Non-pigmented ciliary epithelial cell (primary cell): ENCODE data around the gene INTS12.
"Not testable (repeated sequence)": the region's sequence is repeated elsewhere in the genome, so short reads cannot be mapped to it uniquely, and the experiment has no call there.

Source experiments
- DNase-seq: peaks from one replicate; pipeline ENCODE4 v3.0.0-alpha.2; 2010; ENCODE audit warnings: low read depth

INTS12 gene, protein sequence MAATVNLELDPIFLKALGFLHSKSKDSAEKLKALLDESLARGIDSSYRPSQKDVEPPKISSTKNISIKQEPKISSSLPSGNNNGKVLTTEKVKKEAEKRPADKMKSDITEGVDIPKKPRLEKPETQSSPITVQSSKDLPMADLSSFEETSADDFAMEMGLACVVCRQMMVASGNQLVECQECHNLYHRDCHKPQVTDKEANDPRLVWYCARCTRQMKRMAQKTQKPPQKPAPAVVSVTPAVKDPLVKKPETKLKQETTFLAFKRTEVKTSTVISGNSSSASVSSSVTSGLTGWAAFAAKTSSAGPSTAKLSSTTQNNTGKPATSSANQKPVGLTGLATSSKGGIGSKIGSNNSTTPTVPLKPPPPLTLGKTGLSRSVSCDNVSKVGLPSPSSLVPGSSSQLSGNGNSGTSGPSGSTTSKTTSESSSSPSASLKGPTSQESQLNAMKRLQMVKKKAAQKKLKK

DNA sequence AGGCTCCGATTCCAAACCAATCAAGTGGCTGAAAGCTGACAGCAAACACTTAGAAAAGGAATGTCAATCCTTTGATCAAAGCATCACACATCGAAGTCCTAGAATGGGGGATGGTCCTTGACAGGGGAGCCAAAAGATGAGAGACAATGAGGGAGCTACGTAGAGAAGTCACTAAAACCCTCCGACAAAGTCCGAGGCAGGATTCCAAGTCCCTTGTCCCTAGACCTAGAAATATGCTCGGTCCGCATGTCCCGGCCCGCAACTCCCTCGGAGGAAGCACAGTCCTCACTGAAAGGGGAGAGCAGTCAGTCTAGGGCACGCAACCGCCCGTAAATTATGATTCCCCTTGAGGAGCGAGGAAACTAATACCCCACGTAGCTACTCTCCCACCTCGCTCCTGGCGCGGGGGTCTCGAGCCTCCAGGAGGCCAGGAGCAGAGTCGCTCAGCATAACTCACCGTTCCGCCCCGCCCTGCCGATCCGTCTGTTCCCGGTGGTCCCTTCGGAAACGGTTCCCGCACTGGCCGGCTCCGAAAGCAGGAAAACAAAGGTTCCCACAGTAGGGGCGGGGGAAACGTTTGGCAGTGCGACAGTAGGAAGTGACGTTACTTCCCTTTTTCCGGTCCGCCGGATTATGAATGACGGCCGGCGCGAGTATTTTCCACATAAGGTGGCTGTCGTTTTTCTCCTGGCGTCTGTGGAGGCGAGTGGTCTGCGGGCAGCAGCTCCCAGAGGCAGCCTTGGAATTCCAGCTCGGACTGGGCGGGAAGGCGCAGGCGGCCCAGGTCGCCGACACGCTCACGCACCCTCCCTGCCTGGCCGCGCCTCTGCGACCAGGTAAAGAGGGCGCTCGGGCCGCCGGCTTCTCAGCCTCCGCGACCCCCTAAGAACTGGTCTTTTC lies at the start of gene INTS12, which contains the start of gene GSTCD:
INTS12 (minus strand) TSS at position 509 of the 900 bp plus-strand sequence. CDS start 8,684 bp downstream, outside the sequence.
GSTCD (plus strand) TSS at position 604 of the 900 bp plus-strand sequence. CDS start 8,830 bp downstream, outside the sequence.
- DNase-seq, result peak; percentile 70

DNA sequence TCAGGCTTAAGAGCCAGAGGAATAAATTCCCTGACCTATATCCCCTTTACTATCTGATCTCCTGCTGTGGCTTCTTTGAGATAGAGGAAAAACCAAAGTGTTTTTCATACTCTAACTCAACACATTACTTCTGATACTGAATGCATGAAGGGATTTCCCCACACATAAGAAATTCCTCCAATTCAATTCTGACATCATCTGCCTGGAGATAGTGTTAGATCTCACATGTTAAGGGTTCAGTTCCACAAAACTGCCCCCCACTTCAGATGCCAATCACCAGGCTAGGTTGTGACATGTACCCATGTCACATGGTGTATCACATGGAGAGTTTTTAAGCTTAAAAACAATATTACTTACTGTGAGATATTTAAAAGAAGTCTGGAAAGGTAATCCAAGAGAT lies 46.9 kb upstream of the INTS12 start:
- DNase-seq, result no peak

DNA sequence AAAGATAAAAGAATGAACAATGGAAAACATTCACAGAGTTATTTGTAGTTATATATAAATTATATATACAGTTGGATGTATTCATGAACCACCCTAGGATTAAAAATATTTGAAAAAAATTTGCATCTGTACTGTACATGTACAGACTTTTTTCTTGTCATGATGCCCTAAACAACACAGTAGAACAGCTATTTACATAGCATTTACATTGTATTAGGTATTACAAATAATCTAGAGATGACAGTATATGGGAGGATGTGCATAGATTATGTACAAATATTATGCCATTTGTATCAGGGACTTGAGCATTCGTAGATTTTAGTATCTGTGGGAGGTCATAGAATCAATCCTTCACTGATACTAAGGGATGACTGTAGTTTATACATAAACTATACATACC lies 44.9 kb upstream of the INTS12 start:
- no peak for DNase-seq

DNA sequence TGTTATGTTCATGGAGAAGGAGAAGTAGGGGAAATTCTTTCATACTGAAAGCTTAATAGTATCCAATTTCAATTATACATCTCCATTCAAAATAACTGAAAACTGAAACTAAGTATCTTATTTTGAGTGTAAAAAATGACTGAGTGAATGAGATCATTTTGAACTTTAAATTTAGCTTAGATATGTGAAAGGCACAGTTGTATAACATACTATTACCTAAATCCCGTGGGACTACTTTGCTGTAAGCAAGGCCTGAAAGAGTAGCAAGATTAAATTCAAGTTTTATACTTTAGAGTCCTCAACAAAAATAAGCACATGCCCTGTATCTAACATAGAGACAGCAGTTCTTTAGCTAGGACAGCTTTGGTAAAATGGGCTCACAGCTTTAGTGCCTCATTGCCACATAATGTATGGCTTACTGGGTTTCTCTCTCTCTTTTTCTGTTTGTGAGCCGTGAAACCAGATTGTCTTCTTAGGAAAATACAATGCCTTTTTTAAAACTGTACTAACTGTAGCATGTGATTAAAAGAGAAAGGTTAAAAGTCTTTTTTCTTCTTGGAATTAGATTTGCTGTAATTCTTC lies 43.3 kb upstream of the INTS12 start:
- DNase-seq, result no peak

DNA sequence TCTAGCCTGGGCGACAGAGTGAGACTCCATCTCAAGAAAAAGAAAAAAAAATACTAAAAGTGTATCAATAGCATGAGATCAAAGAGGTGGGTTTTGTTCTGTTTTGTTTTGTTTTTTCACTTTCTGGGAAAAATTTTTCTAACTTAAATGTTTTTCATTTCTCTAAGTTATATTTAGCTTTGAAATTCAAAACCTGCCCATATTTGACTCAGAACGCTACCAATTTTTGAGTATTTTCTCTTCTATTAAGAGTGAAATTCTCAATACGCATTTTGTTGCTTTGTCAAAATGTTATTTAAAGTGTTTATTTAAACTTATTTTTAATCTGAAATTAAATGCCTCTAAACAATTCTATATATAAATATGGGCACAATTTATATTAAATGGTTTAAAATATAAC lies 39.7 kb upstream of the INTS12 start:
- no peak for DNase-seq

DNA sequence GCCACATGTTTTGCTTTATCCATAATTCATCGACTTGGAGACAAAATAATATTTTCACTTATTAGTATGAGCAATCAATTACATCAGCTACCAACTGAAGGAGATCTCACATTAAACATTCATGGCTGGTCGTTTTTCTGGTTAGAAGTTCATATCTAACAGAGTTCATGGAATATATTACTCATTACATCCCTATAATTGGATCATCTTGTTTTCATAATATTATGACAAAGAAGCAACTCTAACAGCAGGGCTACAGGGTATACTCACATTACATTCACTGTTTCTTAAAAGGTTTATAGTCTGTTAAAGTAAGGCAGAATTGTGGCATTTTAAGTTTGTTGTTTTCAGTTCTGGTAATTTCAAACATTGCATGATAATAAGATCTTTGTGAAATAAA lies 33.1 kb upstream of the INTS12 start:
- peak; percentile 8 for DNase-seq

DNA sequence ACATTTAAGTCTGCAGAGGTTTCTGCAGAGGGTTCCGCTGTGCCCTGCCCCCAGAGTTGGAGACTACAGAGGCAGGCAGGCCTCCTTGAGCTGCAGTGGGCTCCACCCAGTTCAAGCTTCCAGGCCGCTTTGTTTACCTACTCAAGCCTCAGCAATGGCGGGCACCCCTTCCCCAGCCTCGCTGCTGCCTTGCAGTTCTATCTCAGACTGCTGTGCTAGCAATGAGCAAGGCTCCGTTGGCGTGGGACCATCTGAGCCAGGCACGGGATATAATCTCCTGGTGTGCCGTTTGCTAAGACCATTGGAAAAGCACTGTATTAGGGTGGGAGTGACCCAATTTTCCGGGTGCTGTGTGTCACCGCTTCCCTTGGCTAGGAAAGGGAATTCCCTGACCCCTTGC lies 26.7 kb upstream of the INTS12 start:
- DNase-seq, result not testable (repeated sequence)

DNA sequence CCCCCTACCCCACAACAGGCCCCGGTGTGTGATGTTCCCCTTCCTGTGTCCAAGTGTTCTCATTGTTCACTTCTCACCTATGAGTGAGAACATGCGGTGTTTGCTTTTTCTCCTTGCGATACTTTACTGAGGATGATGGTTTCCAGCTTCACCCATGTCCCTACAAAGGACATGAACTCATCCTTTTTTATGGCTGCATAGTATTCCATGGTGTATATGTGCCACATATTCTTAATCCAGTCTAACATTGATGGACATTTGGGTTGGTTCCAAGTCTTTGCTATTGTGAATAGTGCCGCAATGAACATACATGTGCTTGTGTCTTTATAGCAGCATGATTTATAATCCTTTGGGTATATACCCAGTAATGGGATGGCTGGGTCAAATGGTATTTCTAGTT lies 21.4 kb upstream of the INTS12 start:
- DNase-seq, result not testable (repeated sequence)

DNA sequence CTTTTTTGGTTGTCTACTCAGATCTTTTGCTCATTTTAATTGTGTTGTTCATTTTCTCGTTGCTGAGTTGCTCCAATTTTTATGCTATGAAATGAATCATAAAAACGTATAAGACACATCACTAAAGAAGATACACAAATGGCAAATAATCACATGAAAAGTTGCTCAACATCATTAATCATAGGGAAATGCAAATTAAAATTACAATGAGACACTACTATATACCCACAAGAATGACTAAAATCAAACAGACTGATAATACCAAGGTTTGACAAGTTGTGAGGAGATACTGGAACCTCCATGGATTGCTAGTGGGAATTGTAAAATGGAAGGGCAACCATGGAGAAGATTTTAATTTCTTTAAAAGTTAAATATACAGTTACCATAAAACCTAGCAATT lies 17.1 kb upstream of the INTS12 start:
- no peak for DNase-seq

DNA sequence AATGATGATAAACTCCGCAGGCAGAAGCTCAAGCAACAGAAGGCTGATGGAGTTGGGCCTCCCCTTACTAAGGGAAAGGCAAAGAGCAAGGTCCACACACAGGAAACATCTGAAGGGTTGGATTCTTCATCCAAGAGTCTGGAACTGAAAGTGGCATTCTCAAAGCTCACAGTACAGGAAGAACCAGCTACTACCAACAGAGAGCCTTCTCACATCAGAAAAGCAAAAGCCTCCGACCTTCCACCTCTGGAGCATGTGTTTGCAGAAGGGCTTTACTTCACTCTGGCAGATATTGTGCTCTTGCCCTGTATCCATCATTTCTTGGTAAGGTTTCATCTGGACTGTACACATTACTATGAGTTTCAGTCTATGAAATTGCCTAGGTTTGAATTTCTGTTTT lies 10.7 kb upstream of the INTS12 start:
- no peak for DNase-seq

DNA sequence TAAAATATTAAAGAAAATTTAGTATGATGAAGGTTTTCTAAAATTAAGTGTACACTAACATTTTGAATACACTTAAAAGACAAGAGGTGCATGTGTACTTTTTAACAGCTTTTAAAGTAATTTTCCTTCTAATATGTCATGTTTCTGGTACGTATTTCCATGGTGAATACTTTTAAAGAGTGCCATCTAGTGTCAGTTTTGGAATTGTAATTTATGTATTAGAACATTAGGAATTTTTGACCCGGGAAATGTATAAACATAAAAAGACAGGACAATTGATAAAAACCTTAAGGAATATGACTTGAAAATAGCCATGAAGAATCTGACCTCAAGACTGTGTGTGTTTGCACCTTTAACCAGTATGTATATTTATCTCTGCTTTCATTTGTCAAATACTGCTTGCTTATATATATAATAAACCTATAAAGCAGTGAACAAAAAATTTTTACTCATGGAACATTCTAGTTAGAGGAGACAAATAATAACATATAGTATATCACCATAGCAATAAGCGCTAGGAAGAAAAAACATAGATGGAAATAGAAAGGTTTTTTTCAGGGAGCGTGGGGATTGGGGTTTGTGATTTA lies 7.3 kb upstream of the INTS12 start:
- no peak for DNase-seq

DNA sequence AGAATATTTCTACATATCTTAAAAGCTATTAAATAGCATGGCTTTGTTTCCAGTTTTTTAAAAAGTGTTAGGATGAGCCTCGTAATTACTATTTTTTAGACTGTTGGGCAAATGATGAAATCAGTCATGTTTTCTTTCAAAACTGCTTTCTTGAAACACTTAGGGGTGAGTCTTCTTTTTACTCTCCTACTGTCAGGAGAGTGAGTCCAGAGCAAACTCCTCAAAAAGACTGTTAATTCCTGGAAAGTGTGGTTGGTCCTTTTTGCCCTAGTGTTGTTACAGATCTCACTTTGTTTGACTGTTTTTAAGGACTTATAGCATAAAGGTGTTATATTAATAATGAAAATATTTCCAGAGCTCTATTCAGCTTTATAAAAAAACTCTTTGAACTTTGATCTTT lies 6.4 kb upstream of the INTS12 start:
- no peak for DNase-seq

DNA sequence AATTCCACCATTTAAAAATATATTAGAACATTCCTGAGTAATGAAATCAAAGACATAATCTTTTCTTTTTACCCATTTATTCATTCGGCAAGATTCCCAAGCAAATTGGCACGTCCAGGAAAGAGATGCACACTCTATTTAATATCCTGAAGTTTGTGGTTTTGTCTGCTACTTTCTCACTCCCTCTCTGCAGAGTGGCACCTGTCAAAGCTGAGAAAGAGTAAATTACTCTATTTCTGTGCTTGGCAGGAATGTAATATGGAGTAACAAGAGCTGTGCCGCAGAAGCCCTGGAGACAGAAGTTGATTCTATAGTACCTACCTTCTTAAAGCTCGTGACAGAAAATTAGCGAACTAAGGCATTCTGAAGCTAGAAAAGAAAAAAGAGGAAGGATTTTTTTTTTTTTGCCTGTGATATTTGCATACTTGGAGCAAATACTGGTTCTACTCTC lies 5.6 kb upstream of the INTS12 start:
- DNase-seq, result no peak

DNA sequence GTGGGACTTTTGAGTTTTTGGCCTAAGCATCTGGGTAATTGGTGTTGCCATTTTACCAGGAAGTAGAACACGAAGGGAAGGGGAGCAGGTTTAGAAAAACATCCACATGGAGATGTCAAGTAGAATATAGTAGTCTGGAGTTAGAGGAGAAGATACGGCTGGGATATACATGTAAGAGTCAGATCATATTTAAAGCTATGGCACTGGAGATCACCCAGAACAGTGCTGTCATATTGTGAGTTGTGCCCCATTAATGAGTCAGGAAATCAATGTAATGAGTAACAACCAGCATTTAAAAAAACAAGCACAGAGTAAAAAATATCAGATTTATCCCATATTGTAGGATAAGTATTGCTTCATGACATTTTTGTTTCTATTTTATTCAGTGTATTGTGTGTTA lies 4.3 kb upstream of the INTS12 start:
- DNase-seq, result no peak

DNA sequence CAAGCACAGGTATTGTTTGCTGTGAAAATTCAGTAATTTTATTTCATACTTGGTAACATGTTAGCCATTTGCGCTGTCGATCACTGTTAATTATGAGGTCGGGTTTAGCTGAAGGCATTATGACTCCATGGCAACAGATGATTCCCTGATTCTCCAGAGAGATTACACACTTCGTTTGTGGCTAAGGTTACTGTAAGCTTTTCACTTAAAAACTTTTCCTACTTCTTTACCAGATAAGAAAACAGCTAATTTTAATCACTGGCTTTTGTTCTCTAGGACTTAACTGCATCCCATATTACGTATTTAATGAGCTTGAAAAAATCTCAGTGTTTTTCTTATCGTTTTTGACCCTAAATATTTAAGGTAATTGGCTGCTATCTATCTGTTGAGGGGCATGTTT lies 2.2 kb upstream of the INTS12 start:
- DNase-seq, result no peak

DNA sequence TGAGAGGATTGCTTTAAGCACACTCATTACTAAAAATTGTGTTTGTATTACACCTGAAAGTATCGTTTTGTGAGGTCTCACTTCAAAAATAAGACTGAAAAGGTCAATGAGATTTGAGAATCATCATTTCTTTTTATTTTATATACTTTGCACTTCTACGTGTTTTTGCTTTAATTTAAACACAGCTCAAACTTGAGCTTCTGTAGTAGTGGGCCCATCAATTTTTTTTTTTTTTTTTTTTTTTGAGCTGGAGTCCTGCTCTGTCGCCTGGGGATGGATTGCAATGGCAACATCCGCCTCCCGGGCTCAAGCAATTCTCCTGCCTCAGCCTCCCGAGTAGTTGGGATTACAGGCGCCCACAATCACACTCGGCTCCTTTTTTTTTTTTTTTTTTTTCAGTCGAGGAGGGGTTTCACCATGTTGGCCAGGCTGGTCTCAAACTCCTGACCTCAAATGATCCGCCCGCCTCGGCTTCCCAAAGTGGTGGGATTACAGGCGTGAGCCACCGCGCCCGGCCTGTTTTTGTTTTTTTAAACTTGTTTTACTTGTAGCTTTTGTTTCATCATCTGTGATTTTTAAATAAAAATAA lies 1.6 kb upstream of the INTS12 start:
- no peak for DNase-seq

DNA sequence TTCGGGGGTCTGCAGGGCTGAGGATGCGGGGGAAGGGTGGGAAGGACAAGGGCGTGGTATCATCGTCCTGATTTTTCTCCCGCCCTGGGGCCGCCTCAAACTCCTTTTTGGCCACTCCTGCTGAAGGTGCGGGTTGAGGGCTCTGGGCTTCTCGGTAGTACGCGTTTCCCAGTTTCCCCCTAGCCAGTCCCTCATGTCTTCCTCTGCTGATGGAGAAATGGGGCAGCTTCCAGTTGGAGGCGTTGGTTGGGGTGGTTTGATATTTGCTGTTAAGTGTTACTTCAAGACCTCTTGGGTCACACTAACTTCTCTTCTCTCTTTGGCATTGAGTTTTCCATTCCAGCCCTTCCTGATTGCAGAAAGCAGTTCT lies 577 bp upstream of the INTS12 start:
- no peak for DNase-seq

DNA sequence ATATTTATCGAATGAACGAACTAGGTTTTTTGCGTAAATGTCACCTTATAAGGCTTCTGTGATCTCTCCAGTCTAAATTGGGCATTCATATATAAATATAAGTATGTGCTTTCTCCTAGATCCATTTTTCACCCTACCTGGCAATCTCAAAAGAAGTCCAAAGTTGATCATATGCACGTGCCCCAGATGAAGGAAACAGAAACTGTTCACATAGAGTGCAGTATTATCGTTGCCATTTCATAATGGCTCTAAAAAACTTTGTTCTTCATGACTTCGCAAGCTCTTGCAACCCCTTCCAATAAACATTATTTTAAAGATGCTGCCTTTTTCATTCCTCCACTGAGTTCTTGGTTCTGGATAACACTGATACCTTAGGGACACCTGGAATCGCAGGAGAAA lies 708 bp downstream of the INTS12 start:
- no peak for DNase-seq

DNA sequence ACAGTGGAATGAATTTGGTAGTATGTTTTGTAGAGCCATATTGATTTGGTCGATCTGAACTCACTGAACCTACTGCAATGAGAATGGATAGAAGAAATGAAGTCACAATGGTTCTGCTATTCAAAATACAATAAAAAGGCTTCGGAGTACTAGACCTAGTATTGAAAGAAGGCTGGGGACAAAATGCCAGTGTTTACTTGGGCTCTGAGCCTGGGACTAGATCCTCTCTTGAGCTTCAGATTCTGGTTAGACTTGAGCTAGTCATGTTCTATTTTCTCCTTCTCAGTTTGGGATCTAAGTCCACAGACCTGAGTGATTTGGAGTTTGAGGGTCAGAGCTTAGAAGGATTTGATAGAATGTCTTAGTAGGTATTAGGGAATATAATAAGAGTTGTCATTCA lies 9.9 kb downstream of the INTS12 start:
- DNase-seq, result no peak

DNA sequence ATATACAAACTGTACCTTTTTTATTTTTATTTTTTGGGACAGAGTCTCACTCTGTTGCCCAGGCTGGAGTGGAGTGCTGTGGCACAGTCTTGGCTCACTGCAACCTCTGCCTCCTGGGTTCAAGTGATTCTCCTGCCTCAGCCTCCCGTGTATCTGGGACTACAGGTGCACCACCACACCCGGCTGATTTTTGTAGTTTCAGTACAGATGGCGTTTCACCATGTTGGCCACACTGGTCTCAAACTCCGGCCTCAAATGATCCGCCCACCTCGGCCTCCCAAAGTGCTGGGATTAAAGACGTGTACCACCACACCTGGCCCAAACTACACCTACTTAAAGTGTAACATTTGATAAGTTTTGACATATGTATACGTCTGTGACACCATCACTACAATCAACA lies 12.7 kb downstream of the INTS12 start:
- DNase-seq, result not testable (repeated sequence)

DNA sequence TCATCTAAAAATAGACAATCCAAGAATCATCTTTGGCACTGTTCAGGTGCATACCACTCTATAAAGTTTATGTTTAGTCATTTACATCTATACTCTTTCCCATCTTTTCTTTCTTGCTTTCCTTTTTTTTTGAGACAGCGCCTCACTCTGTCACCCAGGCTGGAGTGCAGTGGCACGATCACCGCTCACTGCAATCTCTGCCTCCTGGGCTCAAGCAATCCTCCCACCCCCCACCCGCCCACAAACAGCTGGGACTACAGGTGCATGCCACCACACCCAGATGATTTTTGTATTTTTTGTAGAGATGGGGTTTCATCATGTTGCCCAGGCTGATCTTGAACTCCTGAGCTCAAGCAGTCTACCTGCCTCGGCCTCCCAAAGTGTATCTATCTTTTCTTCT lies 13.7 kb downstream of the INTS12 start:
- not testable (repeated sequence) for DNase-seq

DNA sequence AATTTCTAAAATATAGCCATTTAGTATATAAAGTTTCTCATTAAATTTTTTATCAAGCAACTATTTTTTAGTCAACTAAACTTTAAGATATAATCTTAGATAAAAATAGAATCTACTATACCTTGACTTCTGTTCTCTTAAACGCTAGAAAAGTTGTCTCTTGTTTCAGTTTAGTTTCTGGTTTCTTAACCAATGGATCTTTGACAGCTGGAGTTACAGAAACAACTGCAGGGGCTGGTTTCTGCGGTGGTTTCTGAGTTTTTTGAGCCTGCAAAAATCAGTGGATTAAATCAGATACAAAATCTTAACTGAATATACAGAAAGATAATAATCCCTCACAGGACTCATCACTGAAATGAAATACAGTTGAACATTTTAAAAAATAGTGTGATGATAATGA lies 21.9 kb downstream of the INTS12 start:
- no peak for DNase-seq
